Islet of Langerhans (tissue), 1 donor: ENCODE data around the gene UBQLN4.
"Not testable (repeated sequence)": the region's sequence is repeated elsewhere in the genome, so short reads cannot be mapped to it uniquely, and the experiment has no call there.

Source experiments
- FAIRE-seq: peaks from one replicate; lab custom pipeline; 2011; peaks lifted over from hg19 to GRCh38; lab: Jason Lieb, UNC

Gene UBQLN4

DNA sequence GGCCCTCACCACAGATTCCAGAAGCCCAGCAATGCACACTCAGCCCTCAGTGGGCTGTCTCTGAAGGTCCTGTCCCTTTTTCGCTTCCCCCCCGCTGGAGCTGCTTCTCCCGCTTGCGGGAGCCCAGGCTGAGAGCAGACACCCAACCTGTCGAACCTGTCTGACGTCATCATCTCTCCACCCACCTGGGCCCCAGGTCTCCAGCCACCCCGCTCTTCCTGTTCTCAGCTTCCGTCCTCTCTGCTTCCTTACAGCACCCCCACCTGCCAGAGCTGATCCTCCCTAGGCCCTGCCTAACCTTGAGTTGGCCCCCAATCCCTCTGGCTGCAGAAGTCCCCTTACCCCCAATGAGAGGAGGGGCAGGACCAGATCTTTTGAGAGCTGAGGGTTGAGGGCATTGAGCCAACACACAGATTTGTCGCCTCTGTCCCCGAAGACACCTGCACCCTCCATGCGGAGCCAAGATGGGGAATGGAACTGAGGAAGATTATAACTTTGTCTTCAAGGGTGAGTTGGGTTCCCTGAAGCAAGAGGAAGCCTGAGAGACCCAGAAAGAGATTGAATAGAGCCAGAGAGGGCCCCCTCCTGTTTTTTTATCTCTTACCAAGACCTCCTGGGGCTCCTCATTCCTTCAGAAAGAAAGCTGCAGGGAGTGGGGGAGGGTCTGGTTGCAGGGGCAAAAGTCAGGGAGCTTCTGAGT lies 7.5 kb upstream of the UBQLN4 start, which contains the start of gene RAB25:
TSS of gene RAB25 (plus strand) at position 224 of the 700 bp plus-strand sequence. CDS start at position 465, 241 bp downstream.
- FAIRE-seq, result no peak

DNA sequence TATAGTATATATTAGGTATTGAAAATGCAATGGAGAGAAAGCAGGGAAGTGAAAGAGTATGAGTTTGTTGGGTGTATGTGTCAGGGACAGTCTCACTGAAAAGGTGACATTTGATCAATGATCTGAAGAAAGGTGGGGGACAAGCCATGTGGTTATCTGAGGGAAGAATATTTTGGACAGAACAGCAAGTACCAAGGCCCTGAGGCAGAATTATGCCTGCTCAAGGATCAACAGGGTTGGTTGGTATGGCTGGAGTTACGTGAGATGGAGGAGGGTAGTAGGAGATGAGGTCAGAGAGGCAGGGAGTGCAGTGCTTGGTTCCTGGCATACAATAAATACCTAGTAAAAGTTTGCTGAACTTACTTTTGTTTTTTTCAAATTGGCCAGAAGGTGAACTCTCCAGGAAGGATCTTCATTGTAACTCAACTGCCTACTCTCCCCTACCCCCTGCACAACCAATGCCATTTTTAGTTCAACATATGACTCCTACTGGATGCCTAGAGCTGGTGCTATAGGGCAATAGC lies 2.8 kb upstream of the UBQLN4 start:
- no peak for FAIRE-seq

DNA sequence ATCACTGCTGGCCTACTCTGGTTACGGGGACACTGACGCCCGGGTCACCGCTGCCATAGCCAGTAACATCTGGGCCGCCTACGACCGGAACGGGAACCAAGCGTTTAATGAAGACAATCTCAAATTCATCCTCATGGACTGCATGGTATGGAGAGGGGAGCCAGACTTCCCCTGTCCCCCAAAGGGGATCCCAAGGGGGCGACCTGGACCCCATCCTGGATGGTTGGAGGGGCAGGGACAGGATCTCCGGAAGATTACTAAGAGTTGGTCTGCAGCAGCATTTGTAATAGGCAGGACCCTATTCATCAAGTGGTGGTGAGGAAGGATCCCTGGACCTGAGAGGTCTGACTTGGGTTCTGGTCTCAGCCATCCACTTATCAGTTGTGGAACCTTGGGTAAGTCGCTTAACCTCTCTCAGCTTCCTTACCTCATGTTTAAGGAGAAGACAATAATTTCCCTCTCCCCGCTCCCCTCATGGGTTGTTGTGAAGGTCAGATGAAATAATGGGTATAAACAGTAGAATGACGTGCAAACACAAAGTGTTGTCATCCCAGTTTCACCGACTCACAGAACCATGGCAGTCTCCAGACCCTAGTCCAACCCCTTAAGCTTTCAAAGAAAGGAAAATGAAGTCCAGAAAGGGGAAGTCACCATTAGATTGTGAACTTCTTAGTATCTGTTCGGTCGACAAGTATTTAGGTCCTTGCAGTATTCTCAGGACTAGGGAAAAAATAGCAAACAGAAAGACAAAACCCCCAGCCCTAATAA lies 1.9 kb upstream of the UBQLN4 start:
- no peak for FAIRE-seq

DNA sequence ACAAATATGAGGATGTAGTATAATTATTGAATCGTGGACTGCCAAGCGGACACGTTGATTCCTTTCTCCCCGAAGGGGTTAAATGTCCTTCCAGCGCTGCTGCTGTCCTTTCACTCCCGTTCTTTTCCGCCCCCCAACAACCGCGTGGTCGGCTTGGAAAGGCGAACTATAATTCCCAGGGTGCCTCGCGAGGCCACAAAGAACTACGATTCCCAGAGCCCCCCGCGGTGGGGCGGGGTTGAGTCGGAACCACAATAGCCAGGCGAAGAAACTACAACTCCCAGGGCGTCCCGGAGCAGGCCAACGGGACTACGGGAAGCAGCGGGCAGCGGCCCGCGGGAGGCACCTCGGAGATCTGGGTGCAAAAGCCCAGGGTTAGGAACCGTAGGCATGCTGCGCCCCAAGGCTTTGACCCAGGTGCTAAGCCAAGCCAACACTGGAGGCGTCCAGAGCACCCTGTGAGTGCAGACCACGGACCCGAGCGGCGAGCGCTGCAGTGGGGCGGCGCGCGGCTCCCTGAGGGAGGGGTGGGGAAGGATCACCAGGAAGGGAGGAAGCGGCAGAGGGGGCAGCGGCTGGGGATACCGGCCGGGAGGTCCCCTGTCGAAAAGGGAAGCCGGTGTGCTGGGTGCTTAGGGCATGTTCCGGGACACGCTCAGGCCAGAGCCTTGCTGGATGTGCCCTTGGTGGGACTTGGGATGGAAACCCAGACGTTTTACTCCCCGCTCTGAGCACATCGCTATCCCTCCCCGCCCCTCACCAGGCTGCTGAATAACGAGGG lies 1.1 kb upstream of the UBQLN4 start, which contains the start of gene LAMTOR2:
TSS of gene LAMTOR2 (plus strand) at position 283 of the 781 bp plus-strand sequence. CDS start at position 391, 108 bp downstream.
- no peak for FAIRE-seq

DNA sequence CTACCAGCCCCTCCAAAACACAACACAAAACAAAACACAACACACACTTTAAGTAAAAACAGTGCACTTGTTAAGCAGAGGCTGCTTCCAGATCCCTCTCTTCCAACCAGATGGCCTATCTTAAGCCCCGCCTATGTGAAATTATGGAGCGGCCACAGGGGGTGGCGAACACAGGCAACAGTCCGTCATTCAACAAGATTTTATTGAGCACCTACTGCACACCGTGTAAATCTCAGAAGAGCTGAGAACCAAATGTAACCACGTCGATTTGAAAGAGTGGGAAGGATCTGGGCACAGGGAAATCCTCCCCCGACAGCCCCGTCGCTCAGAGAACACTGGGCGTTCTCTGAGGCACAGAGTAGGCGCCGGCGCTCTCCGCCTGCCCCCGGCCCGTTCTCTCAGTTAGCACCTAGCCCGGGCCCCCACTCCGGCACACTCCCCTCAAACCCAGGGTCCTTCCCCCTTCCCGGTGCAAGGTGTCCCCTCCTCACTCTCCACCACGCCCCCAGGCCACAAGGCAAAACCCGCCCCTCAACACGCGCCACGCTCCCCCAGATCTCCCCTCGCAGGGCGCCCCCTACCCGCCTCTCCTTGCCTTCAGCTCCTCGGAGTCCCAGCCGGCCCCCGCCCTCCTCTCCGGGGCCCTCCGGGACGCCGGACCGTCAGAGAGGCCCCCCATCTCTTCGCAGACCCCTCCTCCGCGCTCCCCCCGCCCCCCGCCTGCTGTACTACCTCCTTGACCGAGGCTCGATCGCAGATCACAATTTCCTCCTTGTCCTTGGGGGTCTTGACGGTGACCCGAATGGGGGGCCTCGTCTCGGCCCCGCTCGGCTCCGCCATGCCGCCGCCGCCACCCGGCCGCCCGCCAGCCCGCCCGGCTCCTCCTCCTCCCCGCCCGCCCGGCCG lies 483 bp downstream of the UBQLN4 start:
- FAIRE-seq, result no peak

DNA sequence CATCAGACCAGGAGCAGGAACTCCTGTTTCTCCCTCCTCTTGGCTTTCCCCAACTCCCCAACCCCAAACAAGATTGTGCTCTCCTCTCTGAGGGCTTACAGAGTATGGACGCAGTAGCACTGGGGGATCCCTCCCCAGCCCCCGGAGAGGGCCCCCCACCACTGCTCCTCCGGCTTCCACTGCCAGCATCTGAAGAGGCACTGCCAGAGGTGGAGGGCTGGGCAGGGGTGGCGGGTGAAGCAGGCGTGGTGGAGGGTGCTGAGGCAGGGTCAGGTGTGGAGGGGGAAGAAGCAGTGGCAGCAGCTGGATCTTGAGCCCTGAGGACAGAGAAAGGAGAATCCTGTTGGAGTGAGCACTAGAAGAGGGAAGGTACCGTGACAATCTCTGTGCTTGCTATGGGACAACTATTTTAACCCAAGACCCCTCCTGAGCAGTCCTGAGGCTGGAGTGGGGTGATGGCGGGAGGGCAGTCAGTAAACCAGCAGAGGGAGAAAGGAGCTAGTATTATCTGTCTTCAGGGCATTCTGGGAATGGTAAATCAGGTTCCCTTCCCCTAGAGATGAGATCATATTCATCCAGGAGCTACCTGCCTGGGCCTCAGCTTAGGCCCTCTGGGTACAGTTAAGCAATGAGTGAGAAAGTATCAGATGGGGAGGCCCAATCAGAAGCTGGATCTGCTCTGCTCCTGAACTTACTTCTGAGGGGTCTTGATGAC lies 2.4 kb downstream of the UBQLN4 start:
- no peak for FAIRE-seq

DNA sequence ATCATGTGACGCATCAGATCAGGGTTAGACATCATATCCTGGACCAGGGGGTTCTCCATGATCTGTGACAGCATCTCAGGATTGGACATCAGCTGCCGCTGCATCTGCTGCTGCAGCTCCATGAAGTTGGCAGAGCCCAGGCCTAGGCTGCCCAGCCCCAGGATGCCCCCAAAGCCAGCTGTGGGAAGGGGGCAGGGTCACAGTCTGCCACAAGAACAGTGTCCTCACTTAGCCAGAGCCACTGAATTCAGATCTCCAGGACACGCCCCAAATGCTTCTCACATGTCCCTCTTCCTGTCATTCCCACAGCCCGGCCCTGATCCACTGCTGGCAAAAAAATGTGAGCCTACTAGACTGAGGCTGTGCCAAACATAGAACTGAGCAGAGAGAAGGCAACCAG lies 3.2 kb downstream of the UBQLN4 start:
- no peak for FAIRE-seq

DNA sequence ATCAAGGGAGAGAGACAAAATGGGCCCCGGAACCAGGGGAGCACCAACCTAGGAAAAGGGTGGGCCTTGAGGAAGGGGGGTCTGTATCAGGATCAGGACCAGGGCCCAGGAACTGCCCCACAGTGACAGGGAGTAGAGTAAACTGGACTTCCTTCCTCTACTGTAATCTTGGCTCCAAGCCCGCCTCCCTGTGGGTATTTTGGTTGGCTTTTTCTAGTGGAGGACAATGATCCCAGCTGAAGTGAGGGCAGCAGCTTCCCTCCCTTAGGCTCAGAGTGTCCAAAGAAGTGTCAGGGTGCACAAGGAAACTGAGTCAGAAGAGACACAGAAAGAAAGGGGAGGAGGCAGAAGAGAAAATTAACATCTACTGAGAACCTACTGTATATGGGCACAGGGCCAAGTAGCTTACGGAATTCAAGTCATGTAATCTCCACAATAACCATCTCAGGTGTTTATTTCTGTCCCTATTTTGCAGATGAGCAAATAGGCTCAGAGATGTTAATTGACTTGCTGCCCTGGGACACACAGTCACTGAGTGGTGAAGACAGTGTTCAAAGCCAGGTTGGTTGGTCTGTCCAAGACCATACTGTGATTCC lies 4.8 kb downstream of the UBQLN4 start:
- no peak for FAIRE-seq

DNA sequence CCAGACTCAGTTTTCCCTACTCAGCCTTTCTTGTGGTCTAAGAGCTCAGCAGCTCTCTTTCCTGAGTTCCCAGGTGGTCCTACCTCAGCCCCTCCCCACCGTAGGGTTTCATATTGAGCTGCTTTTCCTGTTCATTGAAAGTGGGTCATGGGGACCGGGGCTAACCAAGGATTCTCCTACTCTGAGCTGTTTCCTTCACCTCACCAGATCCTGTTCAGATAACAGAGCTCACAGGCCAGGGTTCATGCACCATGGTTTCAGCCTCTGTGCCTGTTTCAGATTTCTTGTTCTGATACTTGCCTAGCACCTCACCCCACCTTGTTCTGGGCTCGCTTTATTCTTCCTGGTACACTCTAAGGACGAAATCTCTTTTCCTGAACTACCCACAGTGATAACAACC lies 8.5 kb downstream of the UBQLN4 start:
- no peak for FAIRE-seq

DNA sequence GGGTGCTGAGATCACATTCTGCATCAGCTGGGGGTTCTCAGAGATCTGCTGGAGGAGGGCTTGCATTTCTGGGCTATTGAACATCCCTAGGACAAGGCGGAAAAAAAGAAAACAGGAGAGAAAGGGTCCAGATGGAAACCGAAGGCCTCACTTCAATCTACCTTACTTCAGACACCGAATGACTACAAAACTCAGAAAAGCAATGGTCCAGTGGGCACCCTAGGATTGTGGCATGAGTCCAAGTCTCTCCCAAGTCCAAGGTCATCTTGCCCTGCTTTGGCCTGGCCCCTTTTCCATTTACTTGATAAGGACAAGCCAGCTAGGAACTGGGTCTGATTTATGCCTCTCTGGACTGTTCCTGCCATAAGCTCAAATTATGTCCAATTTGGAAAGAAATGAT lies 10.8 kb downstream of the UBQLN4 start:
- FAIRE-seq, result no peak

DNA sequence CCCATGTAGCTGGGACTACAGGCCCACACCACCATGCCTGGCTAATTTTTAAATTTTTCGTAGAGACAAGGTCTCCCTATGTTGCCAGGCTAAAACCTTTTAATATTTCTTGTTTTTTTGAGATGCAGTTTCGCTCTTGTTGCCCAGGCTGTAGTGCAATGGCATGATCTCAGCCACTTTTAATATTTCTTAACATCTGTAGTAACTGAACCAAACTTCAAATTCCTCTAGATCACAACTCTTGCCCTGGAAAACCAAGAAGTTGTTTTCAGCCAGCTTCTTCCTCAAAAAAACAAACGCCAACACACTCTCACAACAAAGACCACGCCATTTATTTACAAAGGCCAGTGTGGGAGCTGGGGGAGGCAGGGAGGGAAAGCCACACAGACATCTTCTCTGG lies 18.6 kb downstream of the UBQLN4 start:
- not testable (repeated sequence) for FAIRE-seq

DNA sequence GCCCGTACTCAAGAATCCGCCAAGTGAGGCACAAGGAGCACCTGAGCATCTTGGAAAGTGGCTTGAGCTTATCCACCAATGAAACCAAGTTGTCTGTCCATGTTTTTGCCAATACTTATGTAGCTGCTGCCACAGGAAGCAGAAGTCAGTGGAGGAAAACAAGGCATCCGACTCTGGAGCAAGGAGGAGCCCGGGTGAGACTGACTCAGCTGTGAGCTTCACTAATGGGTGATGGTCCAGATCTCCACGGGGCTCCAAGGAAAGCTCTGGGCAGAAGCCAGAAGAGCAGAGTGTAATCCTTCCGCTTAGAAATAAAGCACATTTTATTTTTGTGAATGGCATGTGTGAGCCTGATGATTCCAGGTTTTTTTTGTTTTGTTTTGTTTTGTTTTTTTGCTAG lies 20.6 kb downstream of the UBQLN4 start:
- no peak for FAIRE-seq

DNA sequence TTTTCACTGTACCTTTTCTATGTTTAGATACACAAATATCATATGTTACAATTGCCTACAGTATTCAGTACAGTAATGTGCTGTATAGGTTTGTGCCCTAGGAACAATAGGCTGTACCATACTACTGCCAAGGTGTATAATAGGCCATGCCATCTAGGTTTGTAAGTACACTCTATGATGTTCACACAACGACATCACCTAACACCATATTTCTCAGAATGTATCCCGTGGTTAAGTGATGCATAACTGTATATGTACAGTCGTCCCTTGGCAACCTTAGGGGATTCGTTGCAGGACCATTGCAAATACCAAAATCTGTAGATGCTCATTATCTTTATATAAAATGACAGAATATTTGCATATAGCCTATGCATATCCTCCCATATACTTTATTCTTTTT lies 27.0 kb downstream of the UBQLN4 start:
- no peak for FAIRE-seq

DNA sequence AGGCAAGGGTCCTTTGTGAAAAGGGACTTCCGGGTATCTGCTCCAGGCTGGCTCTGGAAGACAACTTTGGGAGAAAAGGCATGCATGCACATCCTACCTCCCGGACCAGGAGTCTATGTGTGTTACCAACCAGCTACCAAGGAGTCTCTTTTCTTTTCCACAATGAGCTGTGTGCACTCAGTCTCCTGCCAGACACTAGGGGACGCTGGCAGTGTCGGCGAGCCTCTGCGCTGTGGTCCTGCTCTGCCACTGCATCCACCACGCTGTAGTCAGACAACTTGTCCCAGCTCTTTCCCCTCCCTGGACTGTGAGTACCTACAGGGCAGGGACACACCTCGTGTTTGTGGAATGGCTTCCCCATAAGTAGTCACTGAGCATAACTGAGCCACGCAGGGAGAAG lies 27.7 kb downstream of the UBQLN4 start:
- no peak for FAIRE-seq

DNA sequence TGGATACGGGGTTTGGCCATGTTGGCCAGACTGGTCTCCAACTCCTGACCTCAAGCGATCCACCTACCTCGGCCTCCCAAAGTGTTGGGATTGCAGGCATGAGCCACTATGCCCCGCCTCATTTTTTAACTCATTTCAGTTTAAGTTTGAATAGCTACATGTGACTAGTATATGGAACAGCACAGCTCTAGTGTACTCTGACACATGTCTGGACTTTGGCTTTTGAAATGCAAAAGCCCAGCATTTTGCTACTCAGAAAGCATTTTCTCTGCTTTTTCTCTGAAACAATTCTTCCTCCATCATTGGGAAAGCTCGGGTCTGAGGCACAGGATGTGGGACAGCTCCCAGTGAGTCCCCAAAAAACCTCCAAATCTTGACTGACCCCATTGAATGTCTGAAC lies 28.8 kb downstream of the UBQLN4 start:
- no peak for FAIRE-seq

DNA sequence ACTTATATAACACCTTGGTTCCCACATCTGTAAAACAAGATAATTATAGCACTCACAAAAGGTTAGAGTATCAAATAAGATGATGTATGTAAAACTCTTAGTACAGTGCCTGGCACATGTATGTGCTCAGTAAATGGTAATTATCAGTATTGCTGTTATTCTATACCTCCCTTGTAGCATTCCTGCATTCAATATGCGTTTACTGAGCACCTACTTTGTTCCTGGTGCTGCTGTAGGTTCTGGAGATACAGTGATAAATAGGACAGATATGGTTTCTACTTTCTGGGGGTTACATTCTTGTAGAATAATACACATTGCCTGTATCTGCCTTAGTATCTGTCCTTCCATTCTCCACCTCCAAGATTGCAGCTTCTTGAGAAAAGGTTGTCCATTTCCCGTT lies 31.6 kb downstream of the UBQLN4 start:
- FAIRE-seq, result no peak

DNA sequence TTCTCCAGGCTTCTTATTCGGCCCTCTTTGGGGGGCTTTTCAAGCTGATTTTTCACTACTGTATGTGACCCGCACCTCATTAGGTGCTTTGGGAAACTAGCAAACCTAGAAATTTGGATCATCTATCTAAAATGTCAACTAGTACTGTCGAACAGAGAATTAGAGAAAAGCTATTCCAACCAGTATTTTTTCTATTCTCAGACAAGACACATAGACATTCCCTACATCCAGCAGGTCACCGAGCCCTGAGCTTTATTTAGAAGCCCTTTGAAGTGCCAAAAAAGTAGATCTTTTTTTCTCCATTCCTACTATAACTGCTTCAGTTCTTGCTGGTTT lies 32.5 kb downstream of the UBQLN4 start:
- no peak for FAIRE-seq

DNA sequence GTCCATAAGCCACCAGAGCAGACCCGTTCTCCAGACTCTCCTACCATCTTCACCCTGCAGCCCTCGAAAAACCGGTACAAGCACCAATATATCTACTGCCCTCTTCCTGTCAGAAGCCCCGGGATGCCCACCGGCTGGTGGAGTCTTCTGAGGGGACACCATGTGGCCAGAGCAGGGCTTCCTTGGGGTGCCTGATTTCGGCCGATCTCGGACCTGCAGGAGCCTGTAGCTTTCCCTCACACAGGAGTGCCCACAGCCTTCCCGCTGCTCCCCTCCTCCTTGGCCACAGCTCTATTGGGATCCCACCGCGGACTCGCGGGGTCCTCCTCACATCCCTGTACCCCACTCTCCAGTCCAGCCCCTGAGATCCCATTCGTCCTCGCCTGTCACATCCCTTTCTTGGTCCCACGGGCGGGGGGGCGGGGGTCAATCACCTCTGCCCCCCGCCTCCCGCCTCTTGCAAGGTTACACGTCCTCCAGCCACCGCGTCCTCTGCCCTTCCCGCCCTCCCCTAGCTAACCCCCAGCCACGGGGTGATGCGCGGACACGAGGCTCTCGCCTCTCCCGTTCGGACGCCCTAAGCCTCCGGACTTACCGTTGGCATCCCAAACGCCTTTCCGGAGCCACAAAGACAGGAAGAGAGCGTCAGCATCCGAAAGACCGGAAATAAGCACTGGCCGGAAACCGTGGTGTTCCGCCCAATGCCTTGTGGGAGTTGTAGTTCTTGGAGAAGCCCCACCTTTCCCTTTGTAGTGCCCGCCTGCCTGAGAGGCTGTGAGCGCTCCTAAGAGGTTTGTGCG lies 33.1 kb downstream of the UBQLN4 start, which contains the start of gene SSR2:
TSS of gene SSR2 (minus strand) at position 659 of the 800 bp plus-strand sequence. CDS start 784 bp downstream, outside the sequence.
- FAIRE-seq, result peak; percentile 79

DNA sequence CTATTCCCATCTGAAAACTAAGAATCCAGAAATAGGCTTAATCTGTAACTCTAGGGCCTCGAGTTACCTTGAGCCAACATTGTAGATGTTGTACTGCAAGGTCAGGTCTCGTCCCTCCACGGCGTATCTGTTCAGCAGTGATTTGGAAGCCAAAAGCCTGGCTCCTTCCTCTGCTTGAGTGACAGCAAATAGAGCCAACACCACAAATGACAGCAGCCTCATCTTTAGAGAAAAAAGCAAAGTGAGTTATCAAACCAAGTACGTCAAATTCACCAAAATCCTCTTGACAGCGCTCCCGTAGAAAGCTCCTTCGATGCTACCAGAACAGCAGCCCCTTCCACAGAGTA lies 33.7 kb downstream of the UBQLN4 start:
- FAIRE-seq, result no peak

DNA sequence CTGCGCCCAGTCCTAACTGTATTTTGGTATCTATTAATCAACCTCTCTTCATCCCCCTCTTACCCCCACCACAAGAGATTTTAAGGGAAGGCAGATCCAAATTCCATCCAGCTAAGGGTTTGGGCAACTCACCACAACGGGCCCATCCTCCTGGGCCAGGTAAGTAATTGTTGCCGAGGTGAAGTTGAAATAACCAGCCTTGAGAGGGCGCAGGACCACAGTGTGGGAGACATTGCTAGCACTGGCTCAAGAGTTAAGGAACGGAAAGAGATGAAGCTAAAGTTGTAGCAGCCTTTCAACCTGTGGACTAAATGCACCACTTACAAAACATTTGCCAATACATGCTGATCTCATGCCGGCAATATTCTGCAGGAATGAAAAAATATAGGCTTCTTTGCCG lies 38.8 kb downstream of the UBQLN4 start:
- FAIRE-seq, result no peak
